GM12865 (cell line): ENCODE results near the gene CHSY1.

Experiments used
- DNase-seq: peaks from one replicate; pipeline ENCODE4 v3.0.0; 2010; ENCODE audit warnings: low read depth
- H3K4me3 ChIP-seq: 2 replicates; pipeline ENCODE4 v1.5.1; 2011; ENCODE audit warnings: mild to moderate bottlenecking, low read depth, low read length, control low read depth
- CTCF ChIP-seq: IDR thresholded peaks from 2 replicates; pipeline ENCODE4 v1.5.1; 2011; ENCODE audit warnings: low read length, control low read depth, low read depth, inconsistent platforms; ENCODE audit not compliant: insufficient read depth; ENCODE audit errors: missing control alignments

Gene CHSY1

GRCh38 chr15:101209285-101209845, 42.5 kb downstream of the CHSY1 start:
- no peak for TF ChIP-seq CTCF
- DNase-seq: no peak
- H3K4me3 ChIP-seq: no peak overlapping the region

GRCh38 chr15:101207867-101208288, 44.0 kb downstream of the CHSY1 start:
- no peak for TF ChIP-seq CTCF
- DNase-seq: no peak
- no peak overlapping the region for H3K4me3 ChIP-seq

GRCh38 chr15:101206176-101206591, 45.7 kb downstream of the CHSY1 start:
- no peak for TF ChIP-seq CTCF
- DNase-seq: no peak
- no peak overlapping the region for H3K4me3 ChIP-seq

- no peak for TF ChIP-seq CTCF
- DNase-seq: no peak
- no peak overlapping the region for H3K4me3 ChIP-seq
Observed at GRCh38 chr15:101204739-101205535, 46.9 kb downstream of the CHSY1 start.

- H3K4me3 ChIP-seq: no peak overlapping the region
- no peak for TF ChIP-seq CTCF
- no peak for DNase-seq
Observed at GRCh38 chr15:101203607-101204189, 48.1 kb downstream of the CHSY1 start.

GRCh38 chr15:101203029-101203573, 48.7 kb downstream of the CHSY1 start:
- no peak overlapping the region for H3K4me3 ChIP-seq
- TF ChIP-seq CTCF: no peak
- DNase-seq: no peak
